HL-60/S4 treated with phorbol 12-myristate 13-acetate at 8.2 ng/mL for 4 days and 3 days (cell line): Measurements from ENCODE around the gene AOX1.
"Not testable (repeated sequence)": the region's sequence is repeated elsewhere in the genome, so short reads cannot be mapped to it uniquely, and the experiment has no call there.

Source experiments
- in situ Hi-C: fragments of 300-500 bp; cut with MboI; formaldehyde crosslinking; loops from 2 replicates; pipeline ENCODE4 v1.15.0; 2022; ENCODE audit warnings: low sequenced_read_pairs

Gene AOX1

DNA sequence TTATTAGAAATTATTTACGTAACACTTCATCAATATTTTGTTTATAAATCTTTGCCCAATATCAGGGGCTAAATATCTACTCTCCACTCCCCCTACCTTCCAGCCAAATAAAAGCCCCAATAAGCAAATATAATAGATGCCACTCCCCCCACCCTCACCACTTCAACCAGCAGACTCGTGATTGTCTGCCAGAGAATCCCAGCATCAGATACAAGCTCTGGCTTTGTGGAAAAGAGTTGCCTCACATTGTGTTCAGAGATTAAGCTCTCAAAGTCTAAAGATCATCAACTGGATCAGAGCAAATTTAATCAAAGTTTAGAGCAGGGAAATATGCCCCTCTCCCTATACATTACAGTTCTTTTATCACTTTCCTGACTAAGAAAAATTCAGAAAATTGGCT lies 39.5 kb downstream of the AOX1 start:
- in situ Hi-C loops = no loop called here

GRCh38 chr2:200625958-200626363 lies 40.1 kb downstream of the AOX1 start:
- in situ Hi-C loops = no loop called here

DNA sequence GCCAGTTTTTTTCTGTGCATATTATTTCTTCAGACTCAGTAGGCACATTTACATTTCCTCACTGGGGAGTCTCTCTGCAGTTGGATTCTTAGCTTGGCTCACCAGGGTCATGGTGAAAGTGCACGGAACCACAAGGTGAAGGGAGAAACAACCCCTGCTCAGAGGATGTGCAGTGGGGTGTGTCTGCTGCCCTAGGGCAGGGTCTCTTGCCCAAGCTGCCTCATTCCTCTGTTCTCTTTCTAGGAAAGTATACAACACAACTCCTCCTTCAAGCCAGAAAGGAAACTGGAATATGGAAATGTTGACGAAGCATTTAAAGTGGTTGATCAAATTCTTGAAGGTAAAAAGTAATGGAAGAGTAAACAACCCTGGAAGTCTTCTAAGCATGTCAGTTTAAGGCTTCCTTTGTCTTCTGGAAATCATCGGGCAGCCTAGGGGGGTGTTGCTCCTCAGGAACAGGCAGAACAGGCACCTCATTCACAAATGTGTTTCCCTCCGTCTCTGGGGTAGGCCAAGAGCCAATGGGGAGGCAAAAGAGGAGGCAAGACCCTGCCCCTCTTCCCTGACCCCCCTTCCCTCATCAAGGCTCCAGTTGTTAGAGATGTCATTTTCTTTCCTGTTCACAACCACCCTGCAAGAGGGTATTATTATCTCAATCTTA lies 41.4 kb downstream of the AOX1 start:
- in situ Hi-C loops = no loop called here

DNA sequence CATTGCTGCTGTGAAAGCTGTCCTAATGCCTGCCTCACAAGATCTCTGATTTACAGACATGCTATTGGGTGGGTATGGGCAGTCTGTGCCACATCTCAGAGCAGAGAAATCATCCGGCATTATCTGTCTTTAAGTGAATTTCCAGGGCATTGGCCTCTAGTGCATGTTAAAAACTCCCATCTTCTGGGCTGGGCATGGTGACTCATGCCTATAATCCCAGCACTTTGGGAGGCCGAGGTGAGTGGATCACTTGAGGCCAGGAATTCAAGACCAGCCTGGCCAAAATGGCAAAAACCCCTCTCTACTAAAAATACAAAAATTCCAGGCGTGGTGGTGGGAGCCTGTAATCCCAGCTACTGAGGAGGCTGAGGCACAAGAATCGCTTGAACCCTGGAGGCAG lies 42.6 kb downstream of the AOX1 start:
- in situ Hi-C loops = not testable (repeated sequence)

DNA sequence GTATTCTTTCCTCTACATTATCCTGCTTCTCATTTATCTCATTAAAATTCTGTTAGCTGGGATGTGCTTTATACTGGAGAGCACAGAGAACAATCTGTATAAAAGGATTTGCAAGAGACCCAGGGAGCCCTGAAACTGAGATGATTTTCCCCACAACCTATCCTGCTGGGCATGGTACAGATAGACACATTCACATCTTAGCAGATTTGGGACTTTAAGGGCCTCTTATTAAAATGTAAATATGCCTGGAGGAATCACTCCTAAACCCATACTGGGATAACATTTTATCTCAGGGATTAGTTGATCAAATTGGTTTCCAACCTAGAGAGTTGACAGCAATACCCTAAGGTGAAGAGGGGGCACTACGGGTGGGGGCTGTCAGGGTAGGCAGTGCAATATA lies 45.5 kb downstream of the AOX1 start:
- in situ Hi-C loops = no loop called here

- in situ Hi-C loops = no loop called here
Observed at GRCh38 chr2:200634231-200634964, 48.6 kb downstream of the AOX1 start.

DNA sequence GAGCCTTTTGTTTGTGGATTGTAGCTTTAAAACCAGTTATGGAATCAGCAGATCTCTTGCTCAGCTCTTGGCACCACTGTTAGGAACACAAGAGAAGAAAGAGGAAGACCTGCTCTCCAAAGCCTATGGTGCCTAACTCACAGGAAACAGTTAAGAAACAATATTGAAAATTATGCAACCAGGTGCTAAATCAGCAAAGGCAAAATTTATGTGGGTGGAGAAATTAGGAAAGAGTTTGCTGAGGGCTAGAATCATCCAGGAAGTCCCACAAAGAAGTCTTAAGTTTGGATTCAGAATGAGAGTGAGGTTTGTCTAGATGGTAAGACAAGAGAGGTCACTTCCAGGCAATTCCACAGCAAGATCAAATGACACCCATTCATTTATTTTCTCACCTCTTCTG lies 49.4 kb downstream of the AOX1 start:
- in situ Hi-C loops = no loop called here

DNA sequence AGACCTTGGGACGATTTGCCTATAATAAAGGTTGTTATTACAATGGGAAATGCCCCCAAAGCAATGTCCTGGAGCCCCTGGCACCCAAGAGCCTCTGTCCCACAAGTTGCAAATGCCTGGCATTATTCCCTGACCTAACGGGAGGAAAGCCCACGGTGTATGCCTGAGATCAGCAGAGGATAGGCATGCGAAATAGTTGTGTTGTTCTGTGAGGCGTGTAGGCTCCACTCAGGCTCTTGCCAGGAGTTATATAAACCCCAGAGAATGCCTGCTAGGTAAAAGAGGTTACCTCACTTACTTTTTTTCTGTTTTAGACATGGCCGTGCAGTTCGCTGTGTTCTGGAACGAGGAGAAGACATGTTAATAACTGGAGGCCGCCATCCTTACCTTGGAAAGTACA lies 52.1 kb downstream of the AOX1 start:
- in situ Hi-C loops = no loop called here

- in situ Hi-C loops = no loop called here
Observed at GRCh38 chr2:200640176-200640575, 54.4 kb downstream of the AOX1 start.

GRCh38 chr2:200640901-200641300 lies 55.1 kb downstream of the AOX1 start:
- in situ Hi-C loops = no loop called here

GRCh38 chr2:200648518-200649281 lies 62.9 kb downstream of the AOX1 start:
- in situ Hi-C loops = not testable (repeated sequence)

DNA sequence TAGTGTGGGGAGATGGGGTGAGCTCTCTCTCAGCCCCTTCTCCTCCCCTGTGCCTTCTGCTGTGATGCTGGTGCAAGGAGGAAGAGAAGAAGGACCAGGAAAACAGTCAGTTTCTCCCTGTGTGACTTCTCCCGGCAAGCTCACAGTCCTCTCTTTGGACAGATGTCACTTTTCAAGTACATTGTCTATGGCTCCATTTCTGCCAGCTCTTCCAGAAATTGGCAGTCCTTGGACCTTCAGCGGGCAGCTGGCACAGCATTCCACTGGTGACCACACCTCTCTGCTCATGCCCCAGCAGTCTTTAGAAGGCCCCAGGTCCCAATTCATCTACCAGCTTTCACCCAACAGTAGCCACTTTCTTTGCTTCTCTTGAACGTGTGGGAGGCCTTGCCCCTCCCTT lies 63.9 kb downstream of the AOX1 start:
- in situ Hi-C loops = no loop called here

DNA sequence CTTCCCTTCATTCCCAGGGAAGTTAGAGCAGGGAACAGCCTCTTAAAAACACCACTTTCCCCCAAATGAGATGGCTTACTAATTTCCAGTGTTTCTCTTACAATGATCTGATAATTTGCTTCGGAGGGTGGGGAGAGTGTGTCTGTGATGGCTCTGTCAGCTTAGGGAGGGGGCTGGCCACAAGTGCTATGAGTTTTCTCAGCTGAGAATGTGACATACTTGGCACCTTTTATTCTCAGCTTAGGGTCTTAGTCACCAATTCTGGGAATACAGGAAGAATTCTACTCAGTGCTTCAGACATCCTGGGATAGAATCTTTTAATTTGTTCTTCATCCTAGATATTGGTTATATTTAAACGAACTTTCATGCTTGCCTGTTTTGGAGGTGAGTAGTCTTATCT lies 64.4 kb downstream of the AOX1 start:
- in situ Hi-C loops = no loop called here

- in situ Hi-C loops = no loop called here
Observed at GRCh38 chr2:200652158-200652557, 66.3 kb downstream of the AOX1 start.

DNA sequence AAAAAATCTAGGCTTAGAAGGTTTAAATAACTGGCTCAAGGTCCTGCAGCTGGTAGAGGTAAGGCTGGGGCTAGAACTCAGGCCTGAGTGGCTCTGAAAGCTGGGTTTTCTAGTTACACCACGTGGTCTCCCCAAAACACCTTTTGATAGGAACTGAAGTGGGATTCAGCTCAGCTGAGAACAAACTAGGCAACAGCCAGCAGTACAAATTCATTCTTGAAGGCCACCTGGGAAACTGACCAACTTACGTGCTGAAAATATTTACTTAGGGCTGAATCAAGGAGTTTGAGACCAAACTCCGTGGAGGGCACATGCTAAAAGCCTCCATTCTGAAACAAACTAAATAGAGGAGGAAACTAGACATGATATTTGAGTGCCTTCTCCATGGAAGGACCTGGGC lies 67.2 kb downstream of the AOX1 start:
- in situ Hi-C loops = no loop called here

DNA sequence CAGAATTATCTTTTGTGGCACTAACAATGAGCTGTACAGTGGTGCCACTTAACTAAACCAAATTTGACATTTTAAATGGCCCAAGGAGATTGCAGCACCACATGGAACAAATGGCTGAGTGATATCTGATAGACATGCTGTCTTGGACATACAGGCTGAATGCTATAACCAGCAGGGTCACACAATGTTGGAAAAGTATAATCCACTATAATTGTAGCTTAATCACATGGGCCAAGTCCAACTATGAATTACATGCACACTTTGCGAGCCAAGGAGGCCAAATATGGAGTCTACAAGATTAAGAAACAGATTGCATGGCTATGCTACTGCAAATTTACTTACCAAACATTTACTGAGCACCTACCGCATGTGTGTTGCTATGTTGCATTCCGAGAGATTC lies 69.0 kb downstream of the AOX1 start:
- in situ Hi-C loops = no loop called here

- in situ Hi-C loops = no loop called here
Observed at GRCh38 chr2:200655918-200656580, 70.2 kb downstream of the AOX1 start.

DNA sequence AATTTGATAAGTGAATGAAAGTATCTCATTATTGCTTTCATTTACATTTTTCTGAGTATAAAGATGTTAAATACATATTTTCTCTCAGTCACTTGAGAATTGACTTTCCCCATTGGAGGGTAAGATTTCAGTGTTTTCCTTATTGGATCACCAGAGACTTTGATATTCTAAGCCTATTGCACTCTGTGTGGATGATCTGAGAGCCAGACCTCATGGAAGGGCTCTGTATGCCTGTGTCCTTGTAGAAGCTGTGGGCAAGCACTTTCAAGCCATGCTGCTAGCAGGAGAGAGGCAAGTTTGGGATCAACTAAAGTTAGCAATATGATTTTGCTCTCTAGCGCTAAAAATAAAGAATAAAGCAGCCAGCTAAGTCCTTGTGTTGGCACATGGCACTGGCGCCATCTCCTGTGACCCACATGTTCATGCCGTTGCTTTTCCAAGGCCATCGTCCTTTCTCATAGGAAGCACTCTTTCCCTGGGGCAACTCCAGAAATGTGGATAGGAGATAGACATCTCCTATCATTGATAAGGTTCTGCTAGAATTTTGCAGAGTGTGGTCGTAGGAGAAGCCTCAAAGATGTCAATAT lies 72.6 kb downstream of the AOX1 start:
- in situ Hi-C loops = no loop called here

DNA sequence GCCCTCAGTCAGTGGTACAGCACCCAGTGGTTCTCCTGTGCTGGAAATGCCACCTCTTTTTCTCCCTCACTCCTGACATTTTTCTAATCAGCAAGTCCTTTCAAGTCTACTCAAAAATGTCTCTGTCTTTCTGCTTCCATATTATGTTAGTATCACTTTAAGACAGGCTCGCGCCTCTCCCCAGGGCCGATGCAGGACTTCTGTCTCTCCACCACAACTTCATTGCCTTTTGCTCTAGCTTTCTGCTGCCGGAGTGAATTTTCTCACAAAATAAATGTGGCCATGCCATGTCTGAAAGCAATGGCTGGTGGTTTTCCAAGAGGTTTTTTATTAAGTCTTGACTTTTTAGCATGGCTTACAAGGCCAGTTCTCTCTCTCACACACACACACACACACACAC lies 73.6 kb downstream of the AOX1 start:
- in situ Hi-C loops = no loop called here

- in situ Hi-C loops = no loop called here
Observed at GRCh38 chr2:200661477-200661876, 75.7 kb downstream of the AOX1 start.

- in situ Hi-C loops = no loop called here
Observed at GRCh38 chr2:200662727-200663126, 76.9 kb downstream of the AOX1 start.
